HG03135 (cell line): ENCODE measurements around the gene SLC2A5.

Experiments used
- ATAC-seq: cut with Tn5 transposase; IDR thresholded peaks from one replicate; pipeline ENCODE4 v1.9.1; 2021; ENCODE audit warnings: mild to moderate bottlenecking, moderate library complexity; ENCODE audit not compliant: unreplicated experiment

The SLC2A5 gene

GRCh38 chr1:9093581-9093980, 24.1 kb upstream of the SLC2A5 start:
- no peak for ATAC-seq

GRCh38 chr1:9093091-9093490, 23.7 kb upstream of the SLC2A5 start:
- ATAC-seq: no peak

GRCh38 chr1:9088807-9089206, 19.4 kb upstream of the SLC2A5 start:
- ATAC-seq: no peak

DNA sequence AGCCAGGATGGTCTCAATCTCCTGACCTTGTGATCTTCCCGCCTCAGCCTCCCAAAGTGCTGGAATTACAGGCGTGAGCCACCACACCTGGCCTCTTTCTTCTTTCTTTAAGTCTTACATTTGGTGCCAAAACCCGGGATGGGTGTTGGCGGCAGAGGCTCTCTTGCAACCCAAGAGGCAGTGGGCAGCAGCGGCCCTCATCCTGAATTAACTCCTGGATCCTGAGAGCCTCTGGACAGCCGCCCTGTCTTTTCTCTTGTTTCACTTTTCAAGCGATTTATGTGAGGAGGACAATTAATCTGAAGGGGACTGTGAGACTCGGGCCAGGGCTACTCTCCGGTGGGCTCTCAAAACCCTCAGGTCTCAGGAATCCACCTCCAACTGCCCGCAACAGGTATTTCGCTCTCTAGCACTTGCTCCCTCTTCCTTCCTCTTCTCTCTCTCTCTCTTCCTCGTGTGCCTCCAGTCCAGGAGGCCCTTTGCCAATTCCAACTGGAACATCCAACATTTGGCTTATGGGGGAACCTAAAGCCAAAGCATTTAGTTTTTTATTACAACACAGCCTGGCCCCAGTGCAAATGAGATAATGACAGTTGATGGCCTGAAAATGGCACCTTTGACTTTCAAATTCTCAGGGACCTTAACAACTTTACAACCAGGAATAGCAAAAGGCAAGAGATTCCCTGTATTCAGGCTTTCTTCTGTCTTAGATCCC, 18.1 kb upstream of the SLC2A5 start:
- no peak for ATAC-seq

DNA sequence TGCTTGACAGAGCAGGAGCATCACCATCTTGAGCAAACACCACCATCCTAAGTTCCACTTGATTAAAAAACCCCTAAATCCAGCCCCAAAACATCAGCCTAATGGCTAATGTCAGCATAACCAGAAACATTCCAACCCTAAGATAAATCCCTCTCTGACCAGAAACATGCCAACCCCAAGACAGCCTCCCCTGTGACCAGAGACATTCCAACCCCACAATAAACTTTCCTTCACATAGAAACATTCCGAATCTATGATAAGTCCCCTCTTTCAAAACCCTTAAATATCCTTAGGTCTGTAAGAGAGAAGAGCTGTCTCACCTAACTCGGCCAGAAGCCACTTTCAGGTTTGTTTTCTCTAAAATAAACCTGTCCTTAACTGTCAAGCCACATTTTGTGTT, 17.4 kb upstream of the SLC2A5 start:
- no peak for ATAC-seq

- no peak for ATAC-seq
Observed at GRCh38 chr1:9086045-9086444, 16.6 kb upstream of the SLC2A5 start.

GRCh38 chr1:9085306-9085940, 16.0 kb upstream of the SLC2A5 start:
- no peak for ATAC-seq

DNA sequence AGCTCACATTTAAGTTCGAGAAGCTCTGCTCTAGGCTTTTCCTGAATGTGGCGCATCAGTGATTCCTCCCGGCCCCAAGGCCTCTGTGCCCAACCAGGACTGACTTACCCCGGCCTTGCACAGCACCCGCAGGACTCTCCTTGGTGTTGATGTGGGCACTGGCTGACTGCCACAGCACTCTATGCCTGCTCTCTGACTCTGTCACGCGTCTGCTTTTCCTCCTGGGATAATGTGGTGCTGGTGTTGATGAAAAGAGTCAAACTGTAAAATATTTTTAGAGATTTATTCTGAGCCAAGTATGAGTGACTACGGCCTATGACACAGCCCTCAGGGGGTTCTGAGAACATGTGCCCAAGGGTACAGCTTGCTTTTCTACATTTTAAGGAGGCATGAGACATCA, 15.5 kb upstream of the SLC2A5 start:
- no peak for ATAC-seq

DNA sequence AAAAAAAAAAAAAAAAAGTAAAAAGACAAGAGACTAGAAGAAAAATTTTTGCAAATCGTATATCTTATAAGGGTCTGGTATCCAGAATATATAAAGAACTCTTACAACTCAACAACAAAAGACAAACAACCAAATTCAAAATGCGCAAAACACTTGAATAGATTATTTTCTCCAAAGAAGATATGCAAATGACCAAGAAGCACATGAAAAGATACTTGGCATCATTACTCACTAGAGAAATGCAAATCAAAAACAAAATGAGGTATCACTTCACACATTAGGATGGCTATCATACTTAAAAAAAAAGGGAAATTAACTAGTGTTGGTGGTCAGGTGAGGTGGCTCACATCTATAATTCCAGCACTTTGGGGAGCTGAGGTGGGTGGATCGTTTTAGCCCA, 12.0 kb upstream of the SLC2A5 start:
- no peak for ATAC-seq

DNA sequence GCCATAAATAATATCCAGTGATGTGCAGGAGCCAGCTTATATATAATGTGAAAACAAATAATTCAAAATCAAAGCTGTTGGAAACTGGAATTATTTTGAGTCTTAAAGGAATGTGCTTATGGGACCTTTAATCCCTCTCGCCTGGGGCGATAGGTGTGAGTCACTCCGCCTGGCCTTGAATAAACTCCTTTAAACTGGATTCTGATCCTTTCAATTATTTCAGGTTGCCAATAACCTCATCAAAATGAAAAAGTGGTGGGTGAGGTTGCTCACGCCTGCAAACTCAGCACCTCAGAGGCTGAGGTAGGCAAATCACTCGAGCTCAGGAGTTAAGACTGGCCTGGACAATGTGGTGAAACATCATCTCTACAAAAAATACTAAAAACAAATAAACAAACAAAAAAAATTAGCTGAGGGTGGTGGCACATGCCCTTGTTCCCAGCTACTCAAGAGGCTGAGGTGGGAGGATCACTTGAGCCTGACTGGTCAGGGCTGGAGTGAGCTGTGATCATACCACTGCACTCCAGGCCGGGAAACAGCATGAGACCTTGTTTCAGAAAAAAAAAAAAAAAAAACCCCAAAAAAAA, 11.4 kb upstream of the SLC2A5 start:
- ATAC-seq: no peak

- ATAC-seq: no peak
Observed at GRCh38 chr1:9079988-9080704, 10.7 kb upstream of the SLC2A5 start.

DNA sequence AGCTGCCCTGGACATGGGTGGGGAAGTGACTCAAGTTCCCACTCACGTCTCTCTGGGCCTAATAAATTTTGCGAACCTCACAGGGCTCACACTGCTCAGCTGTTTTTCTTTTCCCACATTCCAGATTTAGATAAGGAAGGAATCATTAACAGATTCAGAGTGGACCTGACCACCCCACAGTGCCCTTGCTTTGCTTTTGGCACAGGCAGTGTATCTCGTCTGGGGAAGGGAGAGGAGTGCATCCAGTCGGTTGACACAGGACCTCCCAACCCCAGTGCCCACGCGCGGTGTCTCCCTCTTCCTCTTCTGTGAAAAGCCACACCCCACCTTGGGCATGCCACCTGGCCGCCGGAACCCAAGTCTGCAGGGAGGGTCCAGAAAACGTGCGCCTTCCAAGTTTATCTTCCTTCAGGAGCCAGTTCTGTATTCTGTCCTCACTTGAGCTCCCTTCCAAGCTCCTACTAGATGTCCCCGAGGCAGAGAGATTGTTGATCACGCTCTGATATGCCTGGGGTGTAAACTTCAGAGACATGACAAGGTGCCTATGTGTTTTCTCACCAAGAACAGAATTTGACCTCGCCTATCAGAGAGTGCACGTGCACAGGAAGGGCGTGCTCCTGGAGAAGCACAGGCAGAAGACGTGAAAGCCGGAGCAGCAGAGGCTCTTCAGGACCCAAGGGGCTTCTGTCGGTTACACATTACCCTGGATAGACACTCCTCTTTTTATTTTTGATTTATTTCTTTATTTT, 9.5 kb upstream of the SLC2A5 start:
- no peak for ATAC-seq

GRCh38 chr1:9078015-9078751, 8.7 kb upstream of the SLC2A5 start:
- peak; percentile 43 for ATAC-seq

DNA sequence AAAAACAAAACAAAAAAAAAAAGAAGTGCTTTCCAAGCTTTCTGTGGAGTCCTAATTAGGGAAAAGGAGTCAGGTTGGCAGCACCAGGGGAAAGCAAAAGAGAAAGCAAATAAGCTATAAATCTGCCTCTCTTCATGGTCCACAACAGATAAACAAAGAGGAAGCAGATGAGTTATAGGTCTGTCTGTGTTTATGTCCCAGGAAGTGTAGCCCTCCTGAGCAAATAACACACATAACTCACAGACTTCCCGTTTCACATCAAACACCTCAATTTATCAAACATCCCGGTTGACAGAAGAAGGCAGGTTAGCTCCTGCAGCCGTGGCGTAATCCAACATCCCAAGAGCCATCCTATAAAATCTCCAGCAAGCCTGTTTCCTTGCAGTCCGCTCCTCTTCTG, 5.6 kb upstream of the SLC2A5 start:
- ATAC-seq: no peak

DNA sequence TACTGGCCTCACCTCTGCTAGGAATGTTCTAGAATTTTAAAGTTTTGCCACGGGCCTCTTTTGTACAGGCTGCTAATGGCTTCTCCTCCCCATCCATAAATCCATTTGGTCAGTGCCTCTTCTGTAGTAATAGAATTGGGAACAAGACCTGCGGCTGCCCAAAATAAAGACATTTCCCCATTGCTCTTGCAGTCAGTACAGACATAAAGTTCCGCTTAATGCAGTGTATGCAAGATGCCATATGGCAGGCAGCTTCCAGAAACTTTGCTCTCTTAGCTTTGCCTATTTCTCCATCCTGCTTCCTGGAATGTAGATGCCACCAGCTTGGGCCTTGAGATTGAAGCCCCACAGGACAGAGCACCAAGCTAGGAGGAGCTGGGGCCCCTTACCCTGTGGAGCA, 3.7 kb upstream of the SLC2A5 start:
- no peak for ATAC-seq

DNA sequence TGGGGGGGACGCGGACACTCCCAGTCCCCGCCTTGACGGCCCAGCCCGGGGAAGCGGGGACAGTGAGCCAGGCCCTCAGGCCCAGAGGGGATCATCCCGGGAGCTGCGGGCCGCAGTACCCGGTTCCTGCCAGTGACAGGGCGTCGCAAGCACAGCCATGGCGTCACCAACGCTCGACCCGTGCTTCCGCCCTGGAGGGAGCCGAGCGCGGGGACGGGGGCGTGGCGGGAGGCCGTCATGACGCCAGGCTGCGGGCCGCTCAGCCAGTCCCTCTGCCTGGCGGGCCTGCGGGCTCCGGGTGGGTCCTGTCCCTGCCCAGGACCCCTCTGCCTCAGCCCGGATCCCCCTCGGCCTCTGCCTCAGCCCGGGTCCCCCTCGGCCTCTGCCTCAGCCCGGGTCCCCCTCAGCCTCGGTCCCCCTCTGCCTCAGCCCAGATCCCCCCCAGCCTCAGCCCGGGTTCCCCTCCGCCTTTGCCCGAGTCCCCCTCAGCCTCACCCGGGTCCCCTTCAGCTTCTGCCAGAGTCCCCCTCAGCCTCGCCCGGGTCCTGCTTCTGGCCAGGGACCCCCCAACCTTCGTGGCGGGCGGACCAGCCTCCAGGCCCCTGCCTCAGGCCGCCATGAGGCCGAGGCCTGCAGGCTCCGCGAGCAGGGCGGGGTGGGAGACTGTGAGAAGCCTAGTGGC, 2.3 kb upstream of the SLC2A5 start:
- no peak for ATAC-seq

GRCh38 chr1:9070486-9070885, 1.1 kb upstream of the SLC2A5 start:
- no peak for ATAC-seq

- ATAC-seq: no peak
Observed at GRCh38 chr1:9068981-9069325, 482 bp downstream of the SLC2A5 start.

DNA sequence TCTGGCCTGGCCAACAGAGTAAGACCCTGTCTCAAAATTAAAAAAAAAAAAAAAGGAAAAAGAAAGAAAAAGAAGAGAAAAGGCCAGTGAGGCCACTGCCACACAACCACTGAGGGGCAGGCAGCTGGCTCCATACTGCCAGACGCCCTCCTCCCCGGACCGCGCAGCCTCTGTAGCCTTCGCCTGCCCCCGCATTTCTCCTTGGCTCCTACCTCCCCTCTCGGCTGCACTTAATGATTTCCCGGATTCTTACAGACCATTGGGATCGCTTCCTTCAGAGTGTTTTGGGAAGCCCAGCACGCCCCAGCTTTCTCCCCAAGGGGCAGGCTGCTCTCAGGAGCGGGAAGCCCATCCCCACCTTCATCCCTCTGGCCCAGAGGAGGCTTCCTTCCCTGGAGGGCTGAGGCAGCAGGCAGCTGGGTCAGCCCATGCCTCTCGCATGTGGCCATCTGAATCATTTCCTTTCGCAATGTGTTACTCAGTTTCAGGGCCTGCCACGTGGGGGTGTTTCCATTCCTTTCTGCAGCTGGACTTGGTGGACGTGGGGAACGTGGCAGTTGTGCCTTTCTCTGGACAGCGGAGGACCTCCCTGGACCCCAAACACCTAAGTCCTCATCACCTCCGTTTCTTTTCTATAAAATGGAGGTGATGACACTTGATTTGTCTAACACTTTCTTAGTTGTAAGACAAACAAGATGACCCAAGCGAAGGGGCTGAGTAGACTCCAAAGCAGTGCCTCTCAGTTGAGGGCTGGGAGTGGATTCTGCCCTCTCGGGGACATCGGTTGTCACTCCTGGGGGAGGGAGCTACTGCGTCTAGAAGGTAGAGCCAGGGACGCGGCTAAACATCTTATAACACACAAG, 2.3 kb downstream of the SLC2A5 start:
- ATAC-seq: no peak
